Colonic mucosa (tissue), 4 donors: Measurements from ENCODE around the gene HSD11B1L. TPM values are rescaled to one million over a fixed set of nuclear protein-coding genes. Genes with fewer than 3 reads are reported as not detected.

ENCODE experiments used
- DNase-seq: peaks from one replicate; pipeline ENCODE4 v3.0.0-alpha.2; 2020
- H3K27ac ChIP-seq: fragments of 200-600 bp; one replicate; pipeline ENCODE4 v1.8.0; 2021
- H3K27me3 ChIP-seq: fragments of 200-600 bp; one replicate; pipeline ENCODE4 v1.8.0; 2021
- H3K36me3 ChIP-seq: fragments of 200-600 bp; one replicate; pipeline ENCODE4 v1.8.0; 2021
- H3K4me1 ChIP-seq: fragments of 200-600 bp; one replicate; pipeline ENCODE4 v1.8.0; 2021; ENCODE audit warnings: mild to moderate bottlenecking
- H3K4me3 ChIP-seq: fragments of 200-600 bp; one replicate; pipeline ENCODE4 v1.8.0; 2021
- H3K9ac ChIP-seq, 2 donors: one replicate each; pipeline ENCODE4 v1.7.0; 2013; ENCODE audit warnings: control low read depth in 2 of 2, low read depth in 2 of 2, low read length in 2 of 2
- H3K9me3 ChIP-seq: fragments of 200-600 bp; one replicate; pipeline ENCODE4 v1.8.0; 2021
- CTCF ChIP-seq: fragments of 200-600 bp; IDR thresholded peaks from one replicate; pipeline ENCODE4 v1.8.0; 2022; ENCODE audit warnings: antibody characterized with exemption, mild to moderate bottlenecking
- intact Hi-C: fragments of 100-400 bp; cut with DNase I; formaldehyde crosslinking; loops from one replicate; pipeline ENCODE4 v1.14.1; 2022
- total RNA-seq, 2 donors: library from RNA; stranded (reverse); fragmentation: NEBNext Ultra II Directional in 1 of 2; extraction: Animal tissue kit (Norgen Biotek cat#: 25700) in 1 of 2; gene quantifications; one replicate each; pipeline ENCODE4 v1.2.1, GENCODE V29; 2021
- donor health status: healthy.
- donor health status: DM: no; HTN: no; CAD: no.
- donor health status: DM: no; HTN: no; CAD: no.

Gene HSD11B1L
- total RNA-seq, 2 donors from 2014 or later: 3.2 to 3.4 TPM

GRCh38 chr19:5667751-5668271, 13.0 kb upstream of the HSD11B1L start:
- no peak for TF ChIP-seq CTCF
- no peak overlapping the region for H3K4me3 ChIP-seq
- DNase-seq: no peak
- H3K27ac ChIP-seq: no peak overlapping the region
- H3K9me3 ChIP-seq: no peaks in the 10 kb centered on the region
- no peaks in the 10 kb centered on the region for H3K27me3 ChIP-seq
- peaks cover 30% of the 10 kb centered on the region for H3K36me3 ChIP-seq
- H3K9ac ChIP-seq: no peak overlapping the region
- H3K4me1 ChIP-seq: no peaks in the 10 kb centered on the region
- intact Hi-C loops: no loop called here

GRCh38 chr19:5669212-5669611, 11.6 kb upstream of the HSD11B1L start:
- no peaks in the 10 kb centered on the region for H3K4me1 ChIP-seq
- no peaks in the 10 kb centered on the region for H3K9me3 ChIP-seq
- no peak overlapping the region for H3K9ac ChIP-seq
- H3K27ac ChIP-seq: no peak overlapping the region
- H3K4me3 ChIP-seq: no peak overlapping the region
- no peaks in the 10 kb centered on the region for H3K27me3 ChIP-seq
- peaks cover 17% of the 10 kb centered on the region for H3K36me3 ChIP-seq
- no peak for DNase-seq
- intact Hi-C loops: no loop called here
- no peak for TF ChIP-seq CTCF

- Histone ChIP-seq H3K36me3 (peaks cover 12% of the 10 kb centered on the region), H3K9ac (no peak overlapping the region), H3K27ac (no peak overlapping the region), H3K9me3 (no peaks in the 10 kb centered on the region), H3K4me3 (no peak overlapping the region), H3K27me3 (no peaks in the 10 kb centered on the region), H3K4me1 (no peaks in the 10 kb centered on the region)
- intact Hi-C loops: no loop called here
- no peak for TF ChIP-seq CTCF
- no peak for DNase-seq
Measured at GRCh38 chr19:5671600-5671999, 9.2 kb upstream of the HSD11B1L start.

- no peak for TF ChIP-seq CTCF
- H3K4me1 ChIP-seq: no peaks in the 10 kb centered on the region
- no peaks in the 10 kb centered on the region for H3K27me3 ChIP-seq
- intact Hi-C loops: no loop called here
- DNase-seq: no peak
- H3K4me3 ChIP-seq: no peak overlapping the region
- H3K9me3 ChIP-seq: no peaks in the 10 kb centered on the region
- H3K9ac ChIP-seq: no peak overlapping the region
- peaks cover 1% of the 10 kb centered on the region for H3K36me3 ChIP-seq
- no peak overlapping the region for H3K27ac ChIP-seq
Measured at GRCh38 chr19:5672708-5673459, 7.9 kb upstream of the HSD11B1L start.

GRCh38 chr19:5673752-5674151, 7.1 kb upstream of the HSD11B1L start:
- Histone ChIP-seq H3K36me3 (no peaks in the 10 kb centered on the region), H3K9me3 (no peaks in the 10 kb centered on the region), H3K4me3 (no peak overlapping the region), H3K4me1 (no peaks in the 10 kb centered on the region), H3K27ac (no peak overlapping the region), H3K9ac (no peak overlapping the region), H3K27me3 (no peaks in the 10 kb centered on the region)
- intact Hi-C loops: no loop called here
- DNase-seq: no peak
- no peak for TF ChIP-seq CTCF
